ENCODE results near the gene PAK6.
A peak's percentile ranks its signal among the peaks of the same experiment; 100 is the strongest.

The PAK6 gene

DNA sequence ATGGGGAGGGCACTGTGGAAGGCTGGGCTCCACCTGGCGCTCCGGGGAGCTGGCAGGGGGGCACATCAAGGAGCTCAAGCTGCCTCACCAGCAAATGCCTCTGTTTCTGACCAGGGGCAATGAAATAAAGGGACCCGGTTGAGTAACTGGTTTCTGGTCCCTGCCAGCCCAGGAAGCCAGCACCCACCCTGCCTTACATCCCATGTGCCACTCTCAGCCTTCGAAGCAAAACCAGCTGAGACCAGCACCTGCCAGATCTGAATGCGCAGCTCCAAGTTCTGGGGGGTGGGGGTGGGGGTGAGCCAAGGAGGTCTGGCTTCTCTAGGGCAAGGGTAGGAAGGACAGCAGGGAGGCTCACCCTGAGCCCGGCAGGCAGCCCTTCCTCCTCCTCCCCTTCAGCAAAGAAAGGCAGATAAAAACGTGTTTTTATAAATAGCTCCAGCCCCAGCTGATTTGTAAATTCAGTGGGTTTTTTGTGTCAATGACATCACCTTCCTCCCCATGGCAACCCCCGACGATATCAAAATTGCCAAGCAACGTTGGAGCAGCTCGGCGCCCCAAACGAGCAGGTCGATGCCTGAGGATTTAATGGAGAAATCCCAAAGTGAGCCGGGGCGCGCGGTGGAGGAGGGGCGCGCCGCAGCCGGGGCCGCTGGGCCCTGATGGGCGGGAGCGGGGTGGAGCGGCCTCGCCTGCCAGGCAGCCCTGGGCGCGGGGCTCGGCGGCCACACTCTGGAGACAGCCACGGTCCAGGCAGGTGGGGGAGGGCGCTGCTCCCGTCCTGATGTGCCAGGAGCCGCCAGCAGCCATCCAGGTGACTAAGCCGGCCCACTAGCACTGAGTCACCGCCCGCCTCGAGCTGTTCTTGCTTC, at the start of gene PAK6:
Gene PAK6, plus strand, starts transcription at position 532 of the 872 bp plus-strand sequence. CDS start 25,723 bp downstream, outside the sequence.
- DNase-seq, result peak; percentile 97

DNA sequence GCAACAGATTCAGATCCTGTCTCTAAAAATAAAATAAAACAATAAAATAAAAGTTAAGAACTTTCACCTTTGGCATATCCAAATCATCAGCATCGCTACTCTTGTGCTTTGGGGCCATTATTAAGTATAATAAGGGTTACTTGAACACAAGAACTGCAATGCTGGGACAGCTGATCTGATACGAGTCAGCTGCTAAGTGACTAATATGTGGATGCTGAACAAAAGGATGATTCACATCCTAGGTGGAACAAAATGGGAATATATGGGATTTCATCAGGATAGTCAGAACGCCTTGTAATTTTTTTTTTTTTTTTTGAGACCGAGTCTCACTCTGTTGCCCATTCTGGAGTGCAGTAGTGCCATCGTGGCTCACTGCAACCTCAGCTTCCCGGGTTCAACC, 48.3 kb upstream of the PAK6 start:
- DNase-seq, result no peak

DNA sequence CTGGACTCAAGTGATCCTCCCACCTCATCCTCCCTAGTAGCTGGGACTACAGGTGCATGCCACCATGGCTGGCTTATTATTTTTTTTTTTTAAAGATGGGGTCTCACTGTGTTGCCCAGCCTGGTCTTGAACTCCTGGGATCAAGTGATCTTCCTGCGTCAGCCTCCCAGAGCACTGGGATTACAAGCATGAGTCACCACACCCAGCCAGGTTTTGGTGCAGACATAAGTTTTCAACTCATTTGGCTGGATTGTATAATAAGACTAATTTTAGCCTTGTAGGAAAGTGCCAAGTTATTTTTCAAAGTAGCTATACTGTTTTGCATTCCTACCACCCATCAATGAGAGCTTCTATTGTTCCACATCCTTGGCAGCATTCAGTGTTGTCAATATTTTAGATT, 45.9 kb upstream of the PAK6 start:
- no peak for DNase-seq

DNA sequence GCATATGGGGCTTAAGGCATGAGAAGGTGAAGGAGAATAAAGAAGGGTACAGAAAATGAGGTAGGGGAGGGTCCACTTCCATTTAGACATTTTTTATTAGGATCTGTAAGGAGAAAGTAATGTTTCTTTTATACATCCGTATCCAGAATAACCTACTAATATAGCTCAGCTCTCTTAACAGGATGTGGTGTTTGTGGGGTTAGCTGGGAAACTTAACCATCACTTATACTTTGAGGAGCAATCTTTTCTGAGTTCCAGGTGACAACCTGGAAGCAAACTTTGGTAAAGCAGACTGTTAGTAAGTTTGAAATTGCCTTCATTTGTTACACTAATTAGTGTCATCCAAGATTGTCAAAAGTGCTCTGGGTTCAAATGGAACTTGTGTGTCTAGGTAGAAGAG, 41.4 kb upstream of the PAK6 start:
- DNase-seq, result no peak

DNA sequence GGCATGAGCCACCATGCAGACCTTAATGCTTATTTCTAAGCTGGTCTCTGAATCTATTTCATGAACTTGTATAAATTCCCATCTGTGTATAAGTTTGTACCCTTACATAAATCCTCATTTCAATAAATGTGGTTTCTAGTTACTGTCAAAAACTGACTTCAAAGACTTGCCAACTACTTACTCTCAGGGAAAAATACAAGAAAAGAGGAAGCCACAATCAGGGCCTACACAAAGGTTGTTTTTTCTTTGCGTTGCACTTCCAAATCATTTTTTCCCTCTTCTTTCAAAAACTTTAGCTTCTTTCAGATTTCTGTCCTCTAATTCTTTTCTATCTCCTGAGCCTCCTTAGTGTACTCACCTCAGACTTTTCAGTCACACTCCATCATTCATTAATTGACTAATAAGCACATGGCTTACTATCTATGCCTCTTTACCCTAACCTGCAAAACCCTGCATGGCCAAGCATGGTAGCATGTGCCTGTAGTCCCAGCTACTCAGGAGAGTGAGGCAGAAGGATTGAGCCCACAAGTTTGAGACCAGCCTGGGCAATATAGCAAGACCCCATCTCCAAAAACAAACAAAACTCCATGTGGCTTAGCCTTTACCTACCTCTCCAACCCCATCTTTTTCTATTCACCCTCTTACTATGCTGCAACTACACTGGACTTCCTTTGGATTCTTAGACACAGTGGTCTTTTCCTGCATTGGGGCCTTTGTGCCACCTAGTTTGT, 40.3 kb upstream of the PAK6 start:
- no peak for DNase-seq

DNA sequence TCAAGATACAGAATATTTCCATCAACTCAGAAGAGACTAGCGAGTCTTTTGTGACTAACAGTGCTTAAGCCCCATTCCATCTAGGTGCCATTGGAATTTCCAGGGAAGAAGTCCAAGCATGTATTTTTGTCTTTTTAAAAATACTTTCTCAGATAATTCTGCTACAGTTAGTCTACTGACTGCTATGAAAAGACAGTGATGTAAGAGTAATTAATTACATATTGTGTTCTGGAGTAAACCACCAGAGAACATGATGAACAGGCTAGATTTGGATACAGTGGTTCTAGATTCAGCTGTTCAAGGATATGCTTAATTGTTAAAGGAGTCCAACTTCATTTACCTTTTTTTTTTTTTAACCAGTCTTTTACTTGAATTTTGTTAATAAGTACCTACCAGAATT, 34.8 kb upstream of the PAK6 start:
- no peak for DNase-seq

DNA sequence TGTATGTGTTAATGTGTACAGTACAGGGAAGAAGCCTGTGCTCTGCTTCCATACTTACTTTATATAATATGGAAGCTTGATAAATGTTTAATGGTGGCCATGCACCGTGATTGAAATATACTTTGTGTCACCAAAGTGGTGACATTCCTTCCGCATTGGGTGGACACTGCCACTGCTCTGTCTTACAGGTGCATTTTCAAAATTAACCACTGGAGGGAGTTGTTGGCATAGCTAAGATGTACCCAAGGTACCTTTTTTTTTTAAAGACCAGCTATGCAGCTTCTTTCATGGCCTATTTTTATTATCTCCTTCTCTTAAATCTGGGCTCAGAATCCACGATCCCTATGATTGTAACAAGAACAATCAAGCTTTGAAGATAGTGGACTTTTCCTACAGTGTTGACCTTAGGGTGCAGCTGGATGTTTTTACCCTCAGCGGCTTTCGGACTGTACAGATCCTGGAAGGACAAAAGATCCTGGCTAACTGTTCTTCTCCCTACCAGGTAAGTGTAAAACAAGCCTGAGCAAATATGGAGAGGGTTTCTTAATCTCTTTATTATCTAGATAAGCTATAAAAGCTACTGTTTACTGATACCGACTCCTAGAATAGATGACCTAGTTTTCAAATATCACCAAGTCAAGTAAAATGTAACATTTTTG, 21.6 kb upstream of the PAK6 start:
- peak; percentile 69 for DNase-seq

DNA sequence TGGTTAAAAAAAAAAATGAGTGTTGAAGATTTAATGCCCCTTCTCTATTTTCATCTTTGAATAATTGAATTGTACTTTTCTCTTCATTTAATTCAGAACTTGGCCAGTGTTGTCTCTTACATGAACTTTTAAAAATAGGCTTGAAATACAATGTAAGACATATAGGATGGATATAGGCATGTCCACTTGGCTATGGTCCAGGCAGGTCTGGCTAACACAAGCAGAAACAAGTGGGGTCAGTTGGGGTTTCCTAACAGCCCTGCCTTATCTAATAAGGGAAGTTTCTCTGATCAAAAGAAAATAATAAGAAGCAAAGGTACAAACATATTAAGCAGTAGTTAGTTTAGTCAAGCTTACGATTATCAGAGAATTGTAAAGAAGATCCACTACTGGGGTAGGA, 19.1 kb upstream of the PAK6 start:
- no peak for DNase-seq

DNA sequence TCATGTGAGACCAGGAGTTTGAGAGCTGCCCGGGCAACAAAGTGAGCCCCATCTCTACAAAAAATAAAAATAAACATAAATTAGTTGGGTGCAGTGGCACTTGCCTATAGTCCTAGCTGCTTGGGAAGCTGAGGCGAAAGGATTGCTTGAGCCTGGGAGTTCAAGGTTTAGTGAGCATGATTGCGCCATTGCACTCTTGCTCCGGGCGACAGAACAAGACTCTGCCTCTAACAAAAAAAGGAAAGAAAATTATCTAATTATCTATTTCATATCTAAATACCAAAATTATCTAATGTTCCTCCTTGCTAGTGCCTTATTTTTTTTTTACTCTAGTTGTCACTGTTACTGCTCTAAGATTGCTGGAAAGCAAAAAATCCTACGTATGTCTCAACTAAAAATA, 16.7 kb upstream of the PAK6 start:
- DNase-seq, result no peak

DNA sequence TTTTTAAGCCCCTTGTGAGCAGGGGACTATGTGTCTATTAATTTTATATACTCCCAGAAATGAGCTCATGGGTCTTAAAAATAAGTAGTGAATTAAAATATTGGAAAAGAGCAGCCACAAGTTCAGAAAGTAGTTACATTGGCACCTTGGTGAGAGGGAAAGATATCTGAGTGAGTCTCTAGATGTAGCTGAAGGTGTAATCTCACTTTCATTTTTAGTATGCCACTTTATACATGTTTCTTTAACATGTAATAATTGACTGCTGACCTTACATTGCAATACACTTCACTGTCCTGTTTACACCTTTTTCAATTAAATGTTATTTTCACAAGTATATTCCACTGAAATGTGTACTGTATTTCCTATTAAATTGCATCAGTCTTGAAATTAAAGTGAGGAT, 12.1 kb upstream of the PAK6 start:
- DNase-seq, result no peak

DNA sequence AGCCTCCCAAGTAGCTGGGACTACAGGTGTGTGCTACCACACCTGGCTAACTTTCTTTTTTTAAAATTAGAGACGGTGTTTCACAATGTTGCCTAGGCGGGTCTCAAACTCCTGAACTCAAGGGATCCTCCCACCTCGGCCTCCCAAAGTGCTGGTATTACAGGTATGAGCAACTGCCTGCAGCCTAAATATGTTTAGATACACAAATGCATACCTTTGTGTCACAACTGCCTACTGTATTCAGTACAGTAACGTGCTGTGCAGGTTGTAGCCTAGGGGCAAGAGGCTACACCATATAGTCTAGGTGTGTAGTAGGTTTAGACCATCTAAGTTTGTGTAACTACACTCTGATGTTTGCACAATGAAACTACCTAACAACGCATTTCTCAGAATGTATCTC, 9.5 kb upstream of the PAK6 start:
- DNase-seq, result no peak

DNA sequence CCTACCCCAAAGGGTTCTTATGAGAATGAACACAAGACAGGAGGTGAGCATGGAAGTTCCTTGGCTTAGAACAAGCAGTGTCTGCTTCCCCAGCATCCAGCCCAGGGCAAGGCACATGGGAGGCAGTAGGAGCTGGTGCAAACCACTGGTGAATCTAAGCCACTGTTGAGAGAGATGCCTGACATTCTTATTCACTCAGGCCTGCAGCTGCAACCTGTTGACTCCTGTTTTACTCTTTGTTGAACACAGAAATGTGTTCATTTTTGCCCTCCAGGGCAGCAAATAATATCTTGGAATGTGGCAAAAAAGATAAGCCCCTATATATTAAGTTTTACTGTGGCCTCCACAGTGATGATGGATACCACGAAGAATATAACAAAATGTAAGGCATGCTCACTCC, 8.9 kb upstream of the PAK6 start:
- no peak for DNase-seq

DNA sequence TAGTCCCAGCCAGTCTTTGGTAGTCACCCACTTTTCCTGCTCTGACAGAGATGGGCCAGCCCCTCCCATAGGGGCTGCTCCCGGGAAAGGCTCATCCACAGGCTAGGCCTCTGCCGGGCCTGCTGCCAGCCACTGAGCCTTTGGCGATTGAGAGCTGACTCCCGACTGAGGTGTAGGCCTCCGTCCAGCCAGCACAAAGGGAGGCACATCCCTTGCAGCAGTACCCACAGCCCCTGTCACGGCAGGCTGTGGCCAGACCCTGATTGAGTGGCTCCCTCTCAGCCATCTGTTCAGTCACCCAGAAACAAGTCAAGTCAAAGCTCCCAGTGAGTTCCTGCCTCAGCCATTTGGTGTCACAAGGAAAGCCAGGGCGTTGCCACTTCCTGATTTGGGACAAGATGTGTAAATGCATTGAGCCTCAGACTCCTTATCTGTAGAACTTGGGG, 6.2 kb upstream of the PAK6 start:
- DNase-seq, result no peak

DNA sequence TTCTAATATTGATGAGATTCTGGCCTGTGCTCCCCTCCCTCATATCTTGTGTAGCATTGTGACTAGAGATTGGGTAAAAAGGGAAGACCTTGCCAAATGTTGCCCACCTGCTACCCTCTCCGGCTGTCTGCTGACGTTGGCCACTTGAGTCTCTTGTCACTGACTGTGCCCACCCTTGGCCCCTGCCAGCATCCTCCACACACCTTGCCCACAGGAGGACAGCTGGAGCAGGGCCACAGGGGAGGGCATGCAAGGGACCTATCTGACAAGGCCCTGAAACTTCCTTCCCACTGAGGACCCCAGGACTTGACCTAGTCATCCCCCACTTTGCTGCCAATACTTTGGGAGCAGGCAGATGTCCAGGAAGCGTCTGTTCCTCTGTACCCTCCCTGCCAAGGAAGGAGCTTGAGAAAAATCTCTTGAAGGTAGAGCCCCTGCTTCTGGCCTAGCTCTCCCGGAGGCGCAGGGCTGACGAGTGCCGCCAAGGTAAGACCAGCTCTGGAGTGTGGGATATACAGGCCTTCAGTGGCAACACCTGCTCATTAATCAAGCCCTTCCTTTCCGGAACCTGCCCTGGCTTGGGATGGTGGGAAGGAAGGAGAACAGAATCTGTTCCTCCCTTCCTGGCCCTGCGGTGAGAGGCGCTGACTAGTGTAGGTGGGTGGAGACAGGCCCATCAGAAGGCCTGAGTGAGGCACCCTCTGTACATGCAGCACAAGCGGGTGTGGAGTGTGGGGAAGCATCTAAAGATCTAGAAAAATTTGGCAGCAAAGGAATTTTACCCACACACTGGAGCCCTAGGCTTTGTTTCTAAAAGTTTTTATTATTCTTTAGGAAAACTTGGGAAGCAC, 4.9 kb upstream of the PAK6 start:
- DNase-seq, result no peak

DNA sequence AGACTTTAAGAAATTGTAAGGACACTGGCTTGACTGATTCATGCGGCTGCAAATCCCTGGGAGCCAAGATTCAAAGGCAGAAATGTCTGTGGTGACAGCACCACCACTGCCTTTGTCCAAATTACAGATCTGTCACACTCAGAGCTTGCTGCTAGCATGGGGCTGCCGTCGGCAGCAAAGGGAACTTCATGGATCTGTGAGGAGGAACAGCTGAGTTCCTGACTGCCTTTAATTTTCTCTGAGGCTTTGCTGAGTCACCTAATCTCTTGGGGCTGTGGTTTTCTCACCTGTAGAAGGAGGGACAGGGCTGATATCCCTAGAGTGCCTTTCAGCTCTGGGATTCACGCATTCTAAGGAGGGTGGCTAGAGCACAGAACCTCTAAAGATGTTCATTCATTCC, 4.1 kb upstream of the PAK6 start:
- peak; percentile 79 for DNase-seq

DNA sequence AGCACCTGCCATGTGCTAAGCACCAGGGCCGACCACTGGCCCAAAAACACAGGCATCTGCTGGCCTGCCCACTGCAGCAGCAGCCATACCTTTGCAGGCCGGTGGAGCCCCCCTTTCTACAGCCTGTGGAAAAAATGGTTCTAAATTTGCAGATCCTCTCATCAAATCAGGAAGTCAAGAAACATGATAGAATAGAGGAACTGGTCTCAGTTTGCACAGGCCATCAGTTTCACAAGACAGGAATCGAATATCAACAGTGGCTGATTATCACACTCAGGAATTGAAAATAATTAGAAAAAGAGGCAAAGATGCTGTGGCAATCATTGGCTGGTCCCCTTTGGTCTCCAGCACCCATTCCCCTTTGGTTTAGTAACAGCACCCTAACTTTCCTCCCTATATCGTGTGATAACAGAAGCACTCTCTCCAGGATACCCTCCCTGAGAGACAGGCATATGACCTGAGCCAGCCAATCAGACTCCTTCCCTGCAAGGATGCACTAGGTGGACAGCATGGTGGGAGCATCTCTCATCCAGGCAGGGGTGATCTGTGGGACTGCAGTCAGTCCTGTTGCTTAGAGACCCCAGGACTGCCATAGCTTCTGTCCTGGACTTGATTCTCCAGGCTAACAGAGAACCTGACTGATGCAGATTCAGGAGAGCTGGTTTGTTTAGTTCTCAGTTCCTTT, 3.5 kb upstream of the PAK6 start:
- no peak for DNase-seq

DNA sequence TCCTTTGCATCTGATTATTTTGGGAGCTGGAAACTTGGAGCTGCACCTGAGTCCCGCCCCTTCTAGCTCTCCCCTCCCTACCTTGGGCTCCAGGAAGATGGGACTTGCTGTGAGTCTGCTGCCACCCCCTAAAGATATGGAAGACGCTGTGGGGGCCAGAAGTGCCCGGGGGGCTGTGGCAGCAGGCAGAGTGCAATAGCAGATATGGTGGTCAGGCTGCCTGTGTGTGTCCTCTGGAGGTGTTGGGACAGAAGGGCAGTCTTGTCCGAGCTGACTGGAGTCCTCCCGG, 485 bp downstream of the PAK6 start:
- no peak for DNase-seq

DNA sequence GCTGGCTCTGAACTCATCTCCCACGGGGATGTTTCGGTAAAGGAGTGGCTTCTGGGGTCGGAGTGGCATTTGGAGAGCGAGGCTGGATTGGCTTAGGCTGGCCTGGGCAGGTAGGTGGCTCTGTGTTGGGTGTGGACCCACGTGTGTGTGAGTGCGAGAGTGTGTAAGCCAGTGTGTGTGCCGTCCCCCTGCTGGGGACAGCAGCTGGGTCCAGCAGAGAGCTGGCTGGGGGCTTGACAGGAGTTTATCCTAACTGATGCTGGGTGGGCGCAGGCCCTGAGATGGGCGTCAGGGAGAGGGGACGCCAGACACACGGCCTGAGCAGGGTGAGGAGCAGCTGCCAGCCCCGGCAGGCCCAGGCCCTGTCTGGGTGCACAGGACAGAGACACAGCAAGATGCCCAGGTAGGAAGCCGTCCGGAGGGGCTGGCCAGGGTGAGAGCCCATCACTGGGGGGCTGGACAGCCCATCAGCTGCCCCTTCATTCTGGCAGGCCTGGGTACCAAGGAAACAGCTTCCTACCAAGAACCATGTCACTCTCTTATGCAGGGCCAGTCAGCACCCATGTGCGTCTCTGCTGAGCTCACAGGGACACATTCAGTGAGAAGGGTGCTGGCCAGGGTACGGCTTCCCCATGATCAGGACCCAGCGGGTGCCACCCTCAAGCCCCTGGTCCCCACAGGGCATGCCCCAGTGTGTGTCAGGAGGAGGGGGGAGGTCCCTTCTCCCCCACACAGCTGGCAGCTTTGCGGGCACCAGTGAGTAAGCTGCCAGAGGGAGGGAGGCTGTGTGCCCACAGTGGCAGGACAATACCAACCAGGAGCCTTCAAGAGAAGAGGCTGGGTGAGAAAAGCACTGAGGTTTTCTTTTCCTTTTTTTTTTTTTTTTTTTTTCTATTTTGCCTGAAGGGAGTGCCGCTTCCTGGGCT, 1.1 kb downstream of the PAK6 start:
- no peak for DNase-seq

DNA sequence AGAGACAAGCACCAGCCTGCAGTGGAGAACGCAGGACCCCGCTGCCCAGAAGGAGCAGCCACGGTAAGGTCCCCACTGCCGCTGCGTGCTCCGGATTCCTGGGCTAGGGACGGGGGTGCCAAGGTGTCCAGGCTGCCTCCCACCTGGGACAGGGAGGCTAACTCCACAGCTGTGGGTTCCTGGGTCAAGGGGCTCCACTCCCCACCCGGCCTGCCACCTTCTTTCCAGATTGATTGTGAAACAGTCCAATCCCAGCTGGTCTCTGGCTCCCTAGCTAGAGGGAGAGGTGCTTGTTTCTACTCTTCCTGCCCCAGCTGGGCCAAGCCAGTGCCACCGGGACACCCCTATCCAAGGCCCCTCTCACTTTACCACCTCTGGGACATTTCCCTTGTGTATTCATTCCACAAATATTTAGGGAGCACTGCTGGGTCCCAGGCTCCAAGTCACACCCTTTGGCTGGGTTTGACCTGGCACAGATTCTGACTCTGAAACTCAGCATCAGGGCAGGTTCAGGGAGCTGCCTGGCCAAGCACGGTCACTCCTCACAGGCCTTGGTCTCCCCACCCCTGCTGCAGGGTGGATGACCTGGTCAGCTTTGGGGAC, 1.9 kb downstream of the PAK6 start:
- DNase-seq, result peak; percentile 46

DNA sequence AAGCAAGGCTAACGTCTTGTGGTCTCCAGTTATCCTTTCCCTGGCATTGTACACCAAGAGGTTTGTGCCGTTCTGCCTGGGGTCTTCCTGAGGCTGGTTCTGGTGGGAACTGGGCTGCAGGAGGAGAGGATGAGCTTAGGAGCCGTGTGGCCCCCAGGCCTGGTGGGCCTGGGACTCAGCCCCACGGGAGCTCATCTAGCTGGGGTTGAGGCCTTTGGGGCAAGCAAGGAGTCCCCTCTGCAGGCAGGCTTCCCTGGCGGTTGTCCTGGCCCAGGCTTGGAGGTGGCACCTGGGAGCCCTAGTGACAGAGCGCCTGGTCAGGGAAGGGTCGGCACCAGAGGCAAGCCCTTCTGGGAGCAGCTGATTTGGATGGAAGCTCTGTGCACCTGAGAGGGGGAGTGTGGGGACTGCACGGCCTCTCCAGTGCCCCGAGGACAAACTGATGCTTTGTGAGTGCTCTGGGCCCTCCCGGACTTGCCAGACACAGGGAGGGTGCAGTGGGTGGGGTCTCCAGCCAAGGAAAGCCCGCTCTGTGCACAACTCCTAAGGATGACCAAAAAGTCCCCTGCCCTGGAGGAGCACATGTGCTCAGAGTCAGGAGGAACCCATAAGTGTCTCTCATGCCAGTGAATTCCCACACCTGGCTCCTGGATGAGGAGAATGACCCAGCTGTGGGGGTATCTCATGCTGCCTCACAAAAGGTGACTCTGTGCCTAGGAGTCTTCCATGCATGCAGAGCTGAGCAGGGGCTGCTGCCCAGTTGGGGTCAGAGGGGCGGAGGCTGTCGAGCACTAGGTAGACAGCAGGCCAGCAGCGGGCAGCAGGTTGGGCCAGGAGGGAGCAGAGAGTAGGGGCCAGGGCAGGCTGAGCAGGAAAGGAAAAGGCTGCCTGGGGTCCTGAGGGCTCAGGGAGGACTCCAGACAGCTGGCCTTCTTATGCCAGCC, 2.7 kb downstream of the PAK6 start:
- DNase-seq, result peak; percentile 48

All from islet precursor cell (in vitro differentiated cells).